Right lobe of liver (tissue), 6 donors: ENCODE results near the gene WASHC4. TPM values are rescaled to one million over a fixed set of nuclear protein-coding genes. Genes with fewer than 3 reads are reported as not detected.

Source experiments
- ATAC-seq, 4 donors: fragments of 200-7000 bp; cut with Tn5 transposase; one replicate each; pipeline ENCODE4 v1.9.1; 2020; ENCODE audit warnings: mild to moderate bottlenecking in 4 of 4, moderate library complexity in 4 of 4
- DNase-seq, 3 donors: peaks; one replicate each; pipeline ENCODE4 v3.0.0-alpha.2; 2020
- H3K27ac ChIP-seq, 3 donors: fragments of 200-600 bp; one replicate each; pipeline ENCODE4 v1.8.0; 2022
- H3K27me3 ChIP-seq, 2 donors: fragments of 200-600 bp; one replicate each; pipeline ENCODE4 v1.8.0; 2022
- H3K36me3 ChIP-seq, 4 donors: fragments of 200-600 bp; sonication (generic) in 1 of 4; one replicate each; pipeline versions ENCODE4 v1.5.1 to v1.8.0; 2017 to 2022; ENCODE audit warnings: control low read depth in 1 of 4
- H3K4me1 ChIP-seq, 4 donors: fragments of 200-600 bp; sonication (generic) in 1 of 4; one replicate each; pipeline versions ENCODE4 v1.5.1 to v1.8.0; 2017 to 2022; ENCODE audit warnings: control low read depth in 1 of 4
- H3K4me3 ChIP-seq, 3 donors: fragments of 200-600 bp; one replicate each; pipeline ENCODE4 v1.8.0; 2022
- H3K9me3 ChIP-seq, 4 donors: fragments of 200-600 bp; sonication (generic) in 1 of 4; one replicate each; pipeline versions ENCODE4 v1.5.1 to v1.8.0; 2017 to 2022; ENCODE audit warnings: control low read depth in 1 of 4
- POLR2A ChIP-seq: fragments of 450-650 bp; IDR thresholded peaks from one replicate; pipeline ENCODE4 v1.6.1; 2017; ENCODE audit warnings: antibody characterized with exemption, mild to moderate bottlenecking
- WGBS: methylation state at CpG from one replicate; pipeline ENCODE4 v1.1.6; 2018; ENCODE audit warnings: low coverage, low lambda C conversion rate; ENCODE audit not compliant: insufficient coverage; ENCODE audit errors: missing lambda C conversion rate; 5-methylcytosine and 5-hydroxymethylcytosine counted together
- intact Hi-C, 2 donors: fragments of 100-400 bp; cut with DNase I; formaldehyde crosslinking; loops; one replicate each; pipeline versions ENCODE4 v1.11.2 to v1.14.1; 2022
- long read RNA-seq: library from polyadenylated mRNA; unstranded; transcript quantifications from one replicate; pipeline ENCODE4 v2.0.0, GENCODE V29; 2019
- total RNA-seq, 6 experiments: library from RNA; depleted of rRNA in 2 of 6; stranded (reverse); fragments of >200 nt in 2 of 6; fragmentation: NEBNext Ultra II Directional in 3 of 6; extraction: Animal tissue kit (Norgen Biotek cat#: 25700) in 3 of 6; gene quantifications; one replicate each; pipeline versions ENCODE4 v1.1.0 to v1.2.4, GENCODE V29; 2016 to 2023
- TF ChIP-seq, protein P1 (sequence below), 4 donors: fragments of 200-600 bp in 3 of 4; fragments of 450-650 bp in 1 of 4; IDR thresholded peaks; one replicate each; pipeline versions ENCODE4 v1.5.1 to v1.8.0; 2016 to 2022; ENCODE audit warnings: antibody characterized with exemption in 4 of 4, mild to moderate bottlenecking in 2 of 4
- donor health status: DM: no; HTN: yes; CAD: no.
- donor health status: DM: no; HTN: no; CAD: no.
- donor health status: DM: no; HTN: no; CAD: no.
- donor health status: DM: no; HTN: yes; CAD: no.
- donor health status: DM: no; HTN: yes; CAD: no.

Gene WASHC4, protein sequence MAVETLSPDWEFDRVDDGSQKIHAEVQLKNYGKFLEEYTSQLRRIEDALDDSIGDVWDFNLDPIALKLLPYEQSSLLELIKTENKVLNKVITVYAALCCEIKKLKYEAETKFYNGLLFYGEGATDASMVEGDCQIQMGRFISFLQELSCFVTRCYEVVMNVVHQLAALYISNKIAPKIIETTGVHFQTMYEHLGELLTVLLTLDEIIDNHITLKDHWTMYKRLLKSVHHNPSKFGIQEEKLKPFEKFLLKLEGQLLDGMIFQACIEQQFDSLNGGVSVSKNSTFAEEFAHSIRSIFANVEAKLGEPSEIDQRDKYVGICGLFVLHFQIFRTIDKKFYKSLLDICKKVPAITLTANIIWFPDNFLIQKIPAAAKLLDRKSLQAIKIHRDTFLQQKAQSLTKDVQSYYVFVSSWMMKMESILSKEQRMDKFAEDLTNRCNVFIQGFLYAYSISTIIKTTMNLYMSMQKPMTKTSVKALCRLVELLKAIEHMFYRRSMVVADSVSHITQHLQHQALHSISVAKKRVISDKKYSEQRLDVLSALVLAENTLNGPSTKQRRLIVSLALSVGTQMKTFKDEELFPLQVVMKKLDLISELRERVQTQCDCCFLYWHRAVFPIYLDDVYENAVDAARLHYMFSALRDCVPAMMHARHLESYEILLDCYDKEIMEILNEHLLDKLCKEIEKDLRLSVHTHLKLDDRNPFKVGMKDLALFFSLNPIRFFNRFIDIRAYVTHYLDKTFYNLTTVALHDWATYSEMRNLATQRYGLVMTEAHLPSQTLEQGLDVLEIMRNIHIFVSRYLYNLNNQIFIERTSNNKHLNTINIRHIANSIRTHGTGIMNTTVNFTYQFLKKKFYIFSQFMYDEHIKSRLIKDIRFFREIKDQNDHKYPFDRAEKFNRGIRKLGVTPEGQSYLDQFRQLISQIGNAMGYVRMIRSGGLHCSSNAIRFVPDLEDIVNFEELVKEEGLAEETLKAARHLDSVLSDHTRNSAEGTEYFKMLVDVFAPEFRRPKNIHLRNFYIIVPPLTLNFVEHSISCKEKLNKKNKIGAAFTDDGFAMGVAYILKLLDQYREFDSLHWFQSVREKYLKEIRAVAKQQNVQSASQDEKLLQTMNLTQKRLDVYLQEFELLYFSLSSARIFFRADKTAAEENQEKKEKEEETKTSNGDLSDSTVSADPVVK
- 10 to 100 TPM; 24.4 to 51.4 (median 36.2) TPM for total RNA-seq
- long read RNA-seq, partial matches to known transcripts: 2 of 3 reads
- long read RNA-seq, other reads (novel, unspliced or antisense): 1 of 3 reads

DNA sequence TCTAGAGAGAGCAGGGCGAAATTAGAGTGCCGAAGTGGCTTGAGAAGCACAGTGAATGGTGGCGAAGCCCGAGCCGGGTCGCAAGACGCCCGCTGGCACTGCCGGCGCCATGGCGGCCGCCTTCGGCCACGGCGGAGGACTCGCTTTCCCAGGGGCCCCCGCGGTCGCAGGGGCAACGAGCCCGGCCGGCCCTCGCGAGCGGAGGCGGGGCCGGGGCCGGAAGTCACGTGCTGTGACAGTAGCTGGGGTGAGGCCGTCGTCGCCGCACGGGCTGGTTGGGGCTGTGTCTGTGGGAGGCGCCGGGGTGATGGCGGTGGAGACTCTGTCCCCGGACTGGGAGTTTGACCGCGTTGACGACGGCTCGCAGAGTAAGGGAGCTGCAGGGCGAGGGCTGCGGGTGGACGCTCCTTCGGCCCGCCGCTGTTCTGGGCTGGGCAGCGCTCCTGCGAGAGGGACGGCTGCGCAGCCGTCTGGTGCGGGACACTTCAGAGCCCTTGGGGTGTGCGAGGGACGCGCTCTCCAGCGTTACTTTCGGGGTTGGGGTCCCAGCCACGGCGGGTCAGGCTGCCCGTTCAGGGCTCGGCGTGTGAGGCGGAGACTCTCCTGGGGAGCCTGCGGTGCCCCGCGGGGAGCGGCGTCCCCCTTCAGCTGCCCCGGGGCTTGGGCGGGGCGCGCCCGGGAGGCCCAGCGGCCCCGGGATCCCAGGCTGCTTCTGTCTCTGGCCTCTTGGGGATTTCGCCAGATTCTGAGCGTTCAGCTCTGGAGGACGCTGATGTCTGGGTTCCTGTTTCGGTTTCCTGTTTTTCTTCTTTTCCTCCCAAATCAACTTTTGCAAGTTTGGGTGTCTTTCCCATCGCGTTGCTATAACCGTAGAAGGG lies at the start of gene WASHC4:
Gene WASHC4, plus strand, starts transcription at position 238 of the 878 bp plus-strand sequence. Its CDS starts 70 bp downstream, at position 308.
- intact Hi-C loops: no loop called here

DNA sequence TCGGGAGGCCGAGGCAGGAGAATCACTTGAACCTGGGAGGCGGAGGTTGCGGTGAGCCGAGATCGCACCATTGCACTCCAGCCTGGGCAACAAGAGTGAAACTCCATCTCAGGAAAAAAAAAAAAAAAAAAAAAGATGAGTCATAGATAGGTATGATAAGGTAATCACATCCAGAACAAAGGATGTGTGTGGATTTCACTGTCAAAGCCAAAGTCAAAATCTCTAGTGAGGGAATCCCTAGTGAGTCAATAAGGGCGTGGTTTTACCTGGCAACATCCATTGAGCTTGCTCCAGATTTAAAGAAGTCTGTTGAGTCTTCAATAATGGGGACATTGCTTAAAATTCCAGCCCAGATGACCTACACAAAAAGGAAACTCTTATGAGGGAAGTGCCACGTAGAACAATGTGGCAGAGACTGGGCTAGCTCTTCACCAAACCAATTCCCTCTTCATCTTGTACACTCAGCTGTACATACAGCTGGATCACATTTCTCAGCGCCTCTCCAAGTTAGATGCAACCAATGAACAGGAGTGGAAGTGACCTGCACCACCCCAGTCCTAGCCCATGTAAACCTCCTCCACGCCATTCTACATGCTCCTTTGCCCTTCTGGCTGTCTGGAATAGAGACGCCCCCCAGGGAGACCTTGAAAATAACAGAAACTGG lies 46.7 kb upstream of the WASHC4 start:
- Histone ChIP-seq H3K27me3 (no peaks in the 10 kb centered on the region), H3K36me3 (no peaks in the 10 kb centered on the region), H3K9me3 (no peaks in the 10 kb centered on the region), H3K4me1 (no peaks in the 10 kb centered on the region), H3K27ac (no peak overlapping the region), H3K4me3 (no peak overlapping the region)
- intact Hi-C loops: no loop called here
- no peak for TF ChIP-seq POLR2A
- TF ChIP-seq, protein P1, sequence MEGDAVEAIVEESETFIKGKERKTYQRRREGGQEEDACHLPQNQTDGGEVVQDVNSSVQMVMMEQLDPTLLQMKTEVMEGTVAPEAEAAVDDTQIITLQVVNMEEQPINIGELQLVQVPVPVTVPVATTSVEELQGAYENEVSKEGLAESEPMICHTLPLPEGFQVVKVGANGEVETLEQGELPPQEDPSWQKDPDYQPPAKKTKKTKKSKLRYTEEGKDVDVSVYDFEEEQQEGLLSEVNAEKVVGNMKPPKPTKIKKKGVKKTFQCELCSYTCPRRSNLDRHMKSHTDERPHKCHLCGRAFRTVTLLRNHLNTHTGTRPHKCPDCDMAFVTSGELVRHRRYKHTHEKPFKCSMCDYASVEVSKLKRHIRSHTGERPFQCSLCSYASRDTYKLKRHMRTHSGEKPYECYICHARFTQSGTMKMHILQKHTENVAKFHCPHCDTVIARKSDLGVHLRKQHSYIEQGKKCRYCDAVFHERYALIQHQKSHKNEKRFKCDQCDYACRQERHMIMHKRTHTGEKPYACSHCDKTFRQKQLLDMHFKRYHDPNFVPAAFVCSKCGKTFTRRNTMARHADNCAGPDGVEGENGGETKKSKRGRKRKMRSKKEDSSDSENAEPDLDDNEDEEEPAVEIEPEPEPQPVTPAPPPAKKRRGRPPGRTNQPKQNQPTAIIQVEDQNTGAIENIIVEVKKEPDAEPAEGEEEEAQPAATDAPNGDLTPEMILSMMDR (IDR thresholded peaks at IDR 0.05): no peak
- ATAC-seq (peak in 1 of 4 donors; percentile 35), DNase-seq (no peak)
- WGBS: 87% methylated on average over 5 of the region's 11 CpGs

More for the DNA sequence above, at the start of gene WASHC4:
- ATAC-seq: peak; percentile 94 to 99 (median 98)
- no peaks in the 10 kb centered on the region for H3K9me3 ChIP-seq
- DNase-seq: peak; percentile 98
- H3K4me3 ChIP-seq: peak within 1 kb of the TSS; percentile 60 to 91 (median 91)
- peak; percentile 99 for TF ChIP-seq POLR2A
- TF ChIP-seq, protein P1 (IDR thresholded peaks at IDR 0.05): no peak
- 0% methylated on average over 22 of the region's 85 CpGs for WGBS
- peaks cover 0 to 5% (median 1%) of the 10 kb centered on the region in 4 donors for H3K36me3 ChIP-seq
- no peaks in the 10 kb centered on the region for H3K27me3 ChIP-seq
- H3K4me1 ChIP-seq: peaks cover 0 to 30% (median 3%) of the 10 kb centered on the region in 4 donors
- peak within 1 kb of the TSS; percentile 90 to 96 (median 95) for H3K27ac ChIP-seq

DNA sequence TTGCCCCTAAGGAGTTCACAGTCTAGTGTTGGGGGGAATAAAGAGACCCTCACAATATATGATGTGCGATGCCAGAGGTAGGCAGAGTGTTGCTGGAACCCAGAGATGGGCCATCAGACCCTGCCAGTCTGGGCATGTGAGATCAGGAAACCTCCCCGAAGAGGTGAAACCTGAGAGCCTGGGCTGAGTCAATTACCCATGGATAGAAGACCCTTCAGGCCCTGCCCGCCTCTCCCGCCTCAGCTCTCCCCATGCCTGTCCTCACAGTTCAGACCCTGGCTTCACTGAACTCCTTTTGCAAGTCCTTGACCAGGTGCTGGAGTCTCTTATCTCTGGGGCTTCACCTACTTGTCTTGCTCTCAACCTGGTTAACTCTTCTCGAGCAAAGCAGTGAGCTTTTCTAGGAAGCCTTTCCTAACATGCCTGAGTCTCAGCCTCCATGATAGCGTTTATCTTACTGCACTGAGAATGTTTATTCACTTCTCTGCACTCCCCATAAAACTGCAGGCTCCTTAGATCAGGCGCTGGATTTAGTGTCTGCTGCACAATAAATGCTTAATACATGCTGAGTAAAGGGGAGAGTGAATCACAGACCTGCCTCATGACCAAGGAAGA lies 42.9 kb upstream of the WASHC4 start:
- no peaks in the 10 kb centered on the region for H3K36me3 ChIP-seq
- no peak for DNase-seq
- H3K9me3 ChIP-seq: no peaks in the 10 kb centered on the region
- WGBS: 70% methylated on average over 2 of the region's 7 CpGs
- intact Hi-C loops: no loop called here
- no peak for TF ChIP-seq POLR2A
- TF ChIP-seq, protein P1 (IDR thresholded peaks at IDR 0.05): no peak
- no peaks in the 10 kb centered on the region for H3K4me1 ChIP-seq
- no peak overlapping the region for H3K27ac ChIP-seq
- H3K4me3 ChIP-seq: no peak overlapping the region
- no peaks in the 10 kb centered on the region for H3K27me3 ChIP-seq
- no peak for ATAC-seq
